WTC11 (cell line): ENCODE measurements around the gene NEBL. TPM values are rescaled to one million over a fixed set of nuclear protein-coding genes. Genes with fewer than 3 reads are reported as not detected.

Source experiments
- ATAC-seq: fragments of 200-7000 bp; cut with Tn5 transposase; 2 replicates; pipeline ENCODE4 v1.10.0; 2021; ENCODE audit warnings: mild to moderate bottlenecking, moderate library complexity
- CTCF ChIA-PET: fragments of 300-600 bp; sonication (Branson Sonifier 250); formaldehyde crosslinking; loops from one replicate; lab custom pipeline; 2021; ENCODE audit warnings: antibody characterized with exemption; lab: Charles Lee
- POLR2A ChIA-PET: fragments of 350-600 bp; sonication (Branson Sonifier 250); formaldehyde crosslinking; loops from one replicate; lab custom pipeline; 2021; ENCODE audit warnings: antibody characterized with exemption; lab: Charles Lee
- DNase-seq: peaks from one replicate; pipeline ENCODE4 v3.0.0; 2021; ENCODE audit warnings: low spot score
- H3K27ac Mint-ChIP-seq: 2 replicates; pipeline ENCODE4 v1.8.0; 2021; ENCODE audit warnings: mixed read lengths
- H3K27me3 Mint-ChIP-seq: 2 replicates; pipeline ENCODE4 v1.8.0; 2021; ENCODE audit warnings: low read depth, mild to moderate bottlenecking, moderate library complexity, mixed read lengths
- H3K36me3 Mint-ChIP-seq: 2 replicates; pipeline ENCODE4 v1.8.0; 2021; ENCODE audit warnings: mixed read lengths
- H3K4me1 Mint-ChIP-seq: 2 replicates; pipeline ENCODE4 v1.8.0; 2022; ENCODE audit warnings: mixed read lengths
- H3K4me3 Mint-ChIP-seq: 2 replicates; pipeline ENCODE4 v1.8.0; 2021; ENCODE audit warnings: mild to moderate bottlenecking, moderate library complexity, mixed read lengths
- H3K9me3 Mint-ChIP-seq: 2 replicates; pipeline ENCODE4 v1.8.0; 2021; ENCODE audit warnings: mixed read lengths
- ATF1 ChIP-seq: sonication (generic); formaldehyde crosslinking; IDR thresholded peaks from 2 replicates; pipeline ENCODE4 v1.8.1; 2023; ENCODE audit warnings: mild to moderate bottlenecking, moderate library complexity, missing genetic modification reagents
- ATF2 ChIP-seq: sonication (generic); formaldehyde crosslinking; IDR thresholded peaks from 2 replicates; pipeline ENCODE4 v1.8.1; 2022; ENCODE audit warnings: low read depth, missing genetic modification reagents, borderline replicate concordance
- ATF3 ChIP-seq: sonication (generic); formaldehyde crosslinking; conservative IDR thresholded peaks from 2 replicates; pipeline ENCODE4 v1.8.1; 2022; ENCODE audit warnings: mild to moderate bottlenecking, missing genetic modification reagents
- CREB1 ChIP-seq: sonication (generic); formaldehyde crosslinking; IDR thresholded peaks from 2 replicates; pipeline ENCODE4 v1.8.0; 2023; ENCODE audit warnings: mild to moderate bottlenecking, missing genetic modification reagents
- EMX1 ChIP-seq: fragments of 250-450 bp; sonication (Bioruptor Pico); IDR thresholded peaks from 2 replicates; pipeline ENCODE4 v1.8.0; 2021; ENCODE audit warnings: mild to moderate bottlenecking
- ERG ChIP-seq: fragments of 250-450 bp; sonication (Bioruptor Pico); IDR thresholded peaks from 2 replicates; pipeline ENCODE4 v1.8.0; 2021; ENCODE audit warnings: mild to moderate bottlenecking
- FOXK1 ChIP-seq: sonication (generic); formaldehyde crosslinking; IDR thresholded peaks from 2 replicates; pipeline ENCODE4 v1.8.0; 2022; ENCODE audit warnings: mild to moderate bottlenecking, moderate library complexity, missing genetic modification reagents
- FOXP1 ChIP-seq: sonication (generic); formaldehyde crosslinking; IDR thresholded peaks from 2 replicates; pipeline ENCODE4 v1.8.0; 2022; ENCODE audit warnings: missing genetic modification reagents, mild to moderate bottlenecking, moderate library complexity, borderline replicate concordance
- GTF2I ChIP-seq: fragments of 250-450 bp; sonication (Bioruptor Pico); conservative IDR thresholded peaks from 2 replicates; pipeline ENCODE4 v1.4.0; 2021; ENCODE audit warnings: mild to moderate bottlenecking
- JAZF1 ChIP-seq: fragments of 250-450 bp; sonication (Bioruptor Pico); IDR thresholded peaks from 2 replicates; pipeline ENCODE4 v1.9.0; 2021; ENCODE audit warnings: moderate library complexity, mild to moderate bottlenecking, inconsistent platforms
- JUN ChIP-seq: sonication (generic); formaldehyde crosslinking; IDR thresholded peaks from 2 replicates; pipeline ENCODE4 v1.8.0; 2023; ENCODE audit warnings: mild to moderate bottlenecking, missing genetic modification reagents
- MYBL2 ChIP-seq: sonication (generic); formaldehyde crosslinking; IDR thresholded peaks from 2 replicates; pipeline ENCODE4 v1.8.1; 2023; ENCODE audit warnings: mild to moderate bottlenecking, moderate library complexity, missing genetic modification reagents
- NFE2L1 ChIP-seq: sonication (generic); formaldehyde crosslinking; IDR thresholded peaks from 2 replicates; pipeline ENCODE4 v1.8.1; 2023; ENCODE audit warnings: missing genetic modification reagents
- NFYB ChIP-seq: sonication (generic); formaldehyde crosslinking; conservative IDR thresholded peaks from 2 replicates; pipeline ENCODE4 v1.8.0; 2022; ENCODE audit warnings: low read depth, missing genetic modification reagents
- NR3C1 ChIP-seq: sonication (generic); formaldehyde crosslinking; conservative IDR thresholded peaks from 2 replicates; pipeline ENCODE4 v1.8.1; 2023; ENCODE audit warnings: low read depth, mild to moderate bottlenecking, missing genetic modification reagents
- SP1 ChIP-seq: sonication (generic); formaldehyde crosslinking; conservative IDR thresholded peaks from 2 replicates; pipeline ENCODE4 v1.8.1; 2022; ENCODE audit warnings: missing genetic modification reagents
- TEAD4 ChIP-seq: sonication (generic); formaldehyde crosslinking; IDR thresholded peaks from 2 replicates; pipeline ENCODE4 v1.8.0; 2022; ENCODE audit warnings: mild to moderate bottlenecking, missing genetic modification reagents
- USF2 ChIP-seq: sonication (generic); formaldehyde crosslinking; IDR thresholded peaks from 2 replicates; pipeline ENCODE4 v1.8.1; 2023; ENCODE audit warnings: mild to moderate bottlenecking, missing genetic modification reagents, moderate library complexity
- ZNF121 ChIP-seq: sonication (generic); formaldehyde crosslinking; IDR thresholded peaks from 2 replicates; pipeline ENCODE4 v1.8.0; 2023; ENCODE audit warnings: missing genetic modification reagents
- ZNF263 ChIP-seq: sonication (generic); formaldehyde crosslinking; IDR thresholded peaks from 2 replicates; pipeline ENCODE4 v1.8.1; 2022; ENCODE audit warnings: low read depth, mild to moderate bottlenecking, moderate library complexity, missing genetic modification reagents
- ZNF317 ChIP-seq: sonication (generic); formaldehyde crosslinking; IDR thresholded peaks from 2 replicates; pipeline ENCODE4 v1.8.1; 2023; ENCODE audit warnings: low read depth, mild to moderate bottlenecking, moderate library complexity, missing genetic modification reagents, borderline replicate concordance
- total RNA-seq: library from RNA; stranded (reverse); gene quantifications from 3 replicates; pipeline ENCODE4 v1.2.3, GENCODE V29; 2021
- TF ChIP-seq, protein P1 (sequence below): sonication (generic); formaldehyde crosslinking; IDR thresholded peaks from 2 replicates; pipeline ENCODE4 v1.8.1; 2023; ENCODE audit warnings: mild to moderate bottlenecking, missing genetic modification reagents, moderate library complexity
- TF ChIP-seq, protein P2 (sequence below): fragments of 250-450 bp; sonication (Bioruptor Pico); IDR thresholded peaks from 2 replicates; pipeline ENCODE4 v1.9.0; 2021; ENCODE audit warnings: moderate library complexity, mild to moderate bottlenecking, inconsistent platforms, borderline replicate concordance
- TF ChIP-seq, protein P3 (sequence below): sonication (generic); formaldehyde crosslinking; IDR thresholded peaks from 2 replicates; pipeline ENCODE4 v1.8.0; 2023; ENCODE audit warnings: missing genetic modification reagents, mild to moderate bottlenecking, borderline replicate concordance

NEBL gene
- total RNA-seq, 1 experiment from 2014 or later: 8.9 TPM

DNA sequence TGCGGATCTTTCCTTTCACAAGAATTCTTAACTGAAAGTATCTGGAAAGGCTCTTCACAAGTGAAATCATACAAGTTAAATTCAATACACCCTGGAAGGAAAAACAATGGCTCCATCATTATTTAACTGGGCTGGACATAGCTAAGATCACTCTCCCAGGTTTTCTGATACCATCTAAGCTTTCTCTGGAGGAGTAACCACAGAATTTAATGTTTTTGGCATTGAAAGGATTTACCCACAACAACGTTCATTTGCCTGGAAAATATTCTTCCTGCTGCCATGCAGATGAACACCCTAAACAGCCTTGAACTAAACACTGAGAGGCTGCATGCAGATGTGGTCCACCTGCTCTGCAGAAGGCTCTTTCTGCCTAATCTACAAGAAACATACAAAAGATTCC is 4.3 kb downstream of the NEBL start:
- Mint-ChIP-seq H3K4me1 (peaks cover 30% of the 10 kb centered on the region), H3K36me3 (no peaks in the 10 kb centered on the region), H3K9me3 (peaks cover 3% of the 10 kb centered on the region; the same call in 1 of the 2 replicates), H3K27ac (no peak overlapping the region), H3K4me3 (no peak overlapping the region), H3K27me3 (peaks cover 5% of the 10 kb centered on the region)
- POLR2A ChIA-PET: no interaction called here
- DNase-seq (no peak), ATAC-seq (no peak)
- CTCF ChIA-PET: interaction anchor here (0.6 kb wide), 2 partner anchors 110 to 122 kb away, joined by 3 read pairs; no protein-coding TSS in a partner anchor
- TF ChIP-seq USF2 (CRISPR knock-in tag) (no peak), NFYB (CRISPR knock-in tag) (no peak)

- TF ChIP-seq FOXP1 (no peak), NFE2L1 (no peak), ZNF121 (CRISPR knock-in tag) (no peak), JAZF1 (CRISPR knock-in tag) (no peak), EMX1 (CRISPR knock-in tag) (no peak), FOXK1 (no peak), ATF1 (CRISPR knock-in tag) (no peak), CREB1 (CRISPR knock-in tag) (no peak), SP1 (CRISPR knock-in tag) (no peak), ATF2 (CRISPR knock-in tag) (no peak), GTF2I (CRISPR knock-in tag) (no peak), ZNF263 (CRISPR knock-in tag) (no peak), TEAD4 (CRISPR knock-in tag) (no peak), MYBL2 (CRISPR knock-in tag) (no peak)
- TF ChIP-seq, protein P1, sequence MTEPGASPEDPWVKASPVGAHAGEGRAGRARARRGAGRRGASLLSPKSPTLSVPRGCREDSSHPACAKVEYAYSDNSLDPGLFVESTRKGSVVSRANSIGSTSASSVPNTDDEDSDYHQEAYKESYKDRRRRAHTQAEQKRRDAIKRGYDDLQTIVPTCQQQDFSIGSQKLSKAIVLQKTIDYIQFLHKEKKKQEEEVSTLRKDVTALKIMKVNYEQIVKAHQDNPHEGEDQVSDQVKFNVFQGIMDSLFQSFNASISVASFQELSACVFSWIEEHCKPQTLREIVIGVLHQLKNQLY: no peak
- TF ChIP-seq, protein P2, sequence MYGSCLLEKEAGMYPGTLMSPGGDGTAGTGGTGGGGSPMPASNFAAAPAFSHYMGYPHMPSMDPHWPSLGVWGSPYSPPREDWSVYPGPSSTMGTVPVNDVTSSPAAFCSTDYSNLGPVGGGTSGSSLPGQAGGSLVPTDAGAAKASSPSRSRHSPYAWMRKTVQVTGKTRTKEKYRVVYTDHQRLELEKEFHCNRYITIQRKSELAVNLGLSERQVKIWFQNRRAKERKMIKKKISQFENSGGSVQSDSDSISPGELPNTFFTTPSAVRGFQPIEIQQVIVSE: no peak
- DNase-seq (no peak), ATAC-seq (no peak)
- H3K9me3 Mint-ChIP-seq: peaks cover 3% of the 10 kb centered on the region; the same call in 1 of the 2 replicates
- H3K4me3 Mint-ChIP-seq: no peak overlapping the region
- CTCF ChIA-PET: interaction anchor here (0.6 kb wide), 1 partner anchor 111 kb away, joined by 3 read pairs; no protein-coding TSS in a partner anchor
- no peaks in the 10 kb centered on the region for H3K36me3 Mint-ChIP-seq
- POLR2A ChIA-PET: no interaction called here
- peaks cover 30% of the 10 kb centered on the region for H3K4me1 Mint-ChIP-seq
- no peak overlapping the region for H3K27ac Mint-ChIP-seq
- H3K27me3 Mint-ChIP-seq: peaks cover 5% of the 10 kb centered on the region
These were observed 5.0 kb downstream of the NEBL start for GRCh38 chr10:20892011-20892585.

GRCh38 chr10:20891338-20891714 is 5.8 kb downstream of the NEBL start:
- ChIA-PET CTCF (no interaction called here), POLR2A (no interaction called here)
- ATAC-seq (no peak), DNase-seq (no peak)
- peaks cover 3% of the 10 kb centered on the region; the same call in 1 of the 2 replicates for H3K9me3 Mint-ChIP-seq
- peaks cover 5% of the 10 kb centered on the region for H3K27me3 Mint-ChIP-seq
- H3K27ac Mint-ChIP-seq: no peak overlapping the region
- no peaks in the 10 kb centered on the region for H3K36me3 Mint-ChIP-seq
- peaks cover 30% of the 10 kb centered on the region for H3K4me1 Mint-ChIP-seq
- no peak overlapping the region for H3K4me3 Mint-ChIP-seq
- TF ChIP-seq ATF3 (CRISPR knock-in tag) (no peak), JUN (CRISPR knock-in tag) (no peak), ERG (no peak), ZNF317 (CRISPR knock-in tag) (no peak), NR3C1 (CRISPR knock-in tag) (no peak)
- TF ChIP-seq, protein P3, sequence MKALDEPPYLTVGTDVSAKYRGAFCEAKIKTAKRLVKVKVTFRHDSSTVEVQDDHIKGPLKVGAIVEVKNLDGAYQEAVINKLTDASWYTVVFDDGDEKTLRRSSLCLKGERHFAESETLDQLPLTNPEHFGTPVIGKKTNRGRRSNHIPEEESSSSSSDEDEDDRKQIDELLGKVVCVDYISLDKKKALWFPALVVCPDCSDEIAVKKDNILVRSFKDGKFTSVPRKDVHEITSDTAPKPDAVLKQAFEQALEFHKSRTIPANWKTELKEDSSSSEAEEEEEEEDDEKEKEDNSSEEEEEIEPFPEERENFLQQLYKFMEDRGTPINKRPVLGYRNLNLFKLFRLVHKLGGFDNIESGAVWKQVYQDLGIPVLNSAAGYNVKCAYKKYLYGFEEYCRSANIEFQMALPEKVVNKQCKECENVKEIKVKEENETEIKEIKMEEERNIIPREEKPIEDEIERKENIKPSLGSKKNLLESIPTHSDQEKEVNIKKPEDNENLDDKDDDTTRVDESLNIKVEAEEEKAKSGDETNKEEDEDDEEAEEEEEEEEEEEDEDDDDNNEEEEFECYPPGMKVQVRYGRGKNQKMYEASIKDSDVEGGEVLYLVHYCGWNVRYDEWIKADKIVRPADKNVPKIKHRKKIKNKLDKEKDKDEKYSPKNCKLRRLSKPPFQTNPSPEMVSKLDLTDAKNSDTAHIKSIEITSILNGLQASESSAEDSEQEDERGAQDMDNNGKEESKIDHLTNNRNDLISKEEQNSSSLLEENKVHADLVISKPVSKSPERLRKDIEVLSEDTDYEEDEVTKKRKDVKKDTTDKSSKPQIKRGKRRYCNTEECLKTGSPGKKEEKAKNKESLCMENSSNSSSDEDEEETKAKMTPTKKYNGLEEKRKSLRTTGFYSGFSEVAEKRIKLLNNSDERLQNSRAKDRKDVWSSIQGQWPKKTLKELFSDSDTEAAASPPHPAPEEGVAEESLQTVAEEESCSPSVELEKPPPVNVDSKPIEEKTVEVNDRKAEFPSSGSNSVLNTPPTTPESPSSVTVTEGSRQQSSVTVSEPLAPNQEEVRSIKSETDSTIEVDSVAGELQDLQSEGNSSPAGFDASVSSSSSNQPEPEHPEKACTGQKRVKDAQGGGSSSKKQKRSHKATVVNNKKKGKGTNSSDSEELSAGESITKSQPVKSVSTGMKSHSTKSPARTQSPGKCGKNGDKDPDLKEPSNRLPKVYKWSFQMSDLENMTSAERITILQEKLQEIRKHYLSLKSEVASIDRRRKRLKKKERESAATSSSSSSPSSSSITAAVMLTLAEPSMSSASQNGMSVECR (CRISPR knock-in tag): no peak
